ENCODE data around the gene KCNIP4.

DNA sequence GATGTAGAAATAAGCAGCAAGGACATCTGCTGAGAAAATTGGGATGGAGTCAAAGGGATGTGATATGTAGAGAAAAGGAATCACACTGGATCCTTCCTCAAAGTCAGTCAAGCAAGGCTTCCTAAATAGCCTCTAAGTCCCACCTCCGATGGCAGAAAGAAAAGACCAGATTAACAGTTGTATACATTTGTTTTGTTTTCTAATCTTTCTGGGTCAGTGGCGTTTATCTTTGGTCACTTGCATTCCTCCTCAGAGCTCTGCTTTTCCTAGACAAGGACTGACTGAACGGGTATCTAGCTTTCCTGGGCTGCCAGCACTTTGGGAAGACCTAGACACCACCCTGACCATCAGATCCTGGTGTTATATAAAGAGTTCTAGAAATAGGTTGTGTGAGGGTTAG, 1225.1 kb downstream of the KCNIP4 start:
- TF ChIP-seq CTCF (IDR thresholded peaks at IDR 0.05) (no peak), EZH2 (IDR thresholded peaks at IDR 0.05) (no peak), EZH2phosphoT487 (IDR thresholded peaks at IDR 0.05) (no peak)
